Sigmoid colon (tissue), 7 donors: ENCODE measurements around the gene C3orf62. TPM values are rescaled to one million over a fixed set of nuclear protein-coding genes. Genes with fewer than 3 reads are reported as not detected.

Source experiments
- DNase-seq: peaks from one replicate; pipeline ENCODE4 v3.0.0-alpha.2; 2019
- H3K27ac ChIP-seq, 4 donors: fragments of 200-600 bp; sonication (generic); one replicate each; pipeline ENCODE4 v1.5.1; 2016 to 2019; ENCODE audit warnings: mild to moderate bottlenecking in 1 of 4
- H3K27me3 ChIP-seq, 3 donors: fragments of 200-600 bp; sonication (generic); one replicate each; pipeline ENCODE4 v1.5.1; 2019; ENCODE audit warnings: mild to moderate bottlenecking in 1 of 3
- H3K36me3 ChIP-seq, 4 donors: fragments of 200-600 bp; sonication (generic); one replicate each; pipeline ENCODE4 v1.5.1; 2016 to 2019
- H3K4me1 ChIP-seq, 4 donors: fragments of 200-600 bp; sonication (generic); one replicate each; pipeline ENCODE4 v1.5.1; 2017 to 2019
- H3K4me3 ChIP-seq, 4 donors: fragments of 200-600 bp; sonication (generic); one replicate each; pipeline ENCODE4 v1.5.1; 2017 to 2019; ENCODE audit warnings: mild to moderate bottlenecking in 2 of 4, moderate library complexity in 1 of 4
- H3K9me3 ChIP-seq, 4 donors: fragments of 200-600 bp in 3 of 4; sonication (generic) in 3 of 4; one replicate each; pipeline versions ENCODE4 v1.5.1 to v1.6.1; 2013 to 2019
- EP300 ChIP-seq, 4 donors: sonication (generic); formaldehyde crosslinking; IDR thresholded peaks; one replicate each; pipeline ENCODE4 v1.6.1; 2017; ENCODE audit warnings: antibody characterized with exemption in 4 of 4
- POLR2A ChIP-seq, 2 donors: fragments of 450-650 bp; IDR thresholded peaks; one replicate each; pipeline ENCODE4 v1.6.1; 2016; ENCODE audit warnings: antibody characterized with exemption in 2 of 2, mild to moderate bottlenecking in 2 of 2, moderate library complexity in 2 of 2
- POLR2AphosphoS5 ChIP-seq, 4 donors: sonication (generic); formaldehyde crosslinking; IDR thresholded peaks; one replicate each; pipeline ENCODE4 v1.6.1; 2017; ENCODE audit warnings: antibody characterized with exemption in 4 of 4
- WGBS, 2 donors: extraction: QIAGEN DNeasy Blood & Tissue Kit; methylation state at CpG; one replicate each; pipeline ENCODE4 v1.1.7; 2013; 5-methylcytosine and 5-hydroxymethylcytosine counted together
- intact Hi-C: fragments of 100-400 bp; cut with DNase I; formaldehyde crosslinking; loops from one replicate; pipeline ENCODE4 v1.15.1; 2023
- polyA plus RNA-seq, 3 donors: library from polyadenylated mRNA; stranded (reverse); fragments of 200-250 nt; gene quantifications; one replicate each; pipeline ENCODE4 v1.2.3, GENCODE V29; 2013
- total RNA-seq, 4 donors: library from RNA; depleted of rRNA; stranded (reverse); fragments of >200 nt; gene quantifications; one replicate each; pipeline ENCODE4 v1.1.0, GENCODE V29; 2016
- TF ChIP-seq, protein P1 (sequence below), 4 experiments: fragments of 450-650 bp in 3 of 4; fragments of 200-600 bp in 1 of 4; IDR thresholded peaks; one replicate each; pipeline ENCODE4 v1.5.1; 2016 to 2019; ENCODE audit warnings: antibody characterized with exemption in 4 of 4, mild to moderate bottlenecking in 3 of 4, moderate library complexity in 2 of 4
- donor health status: healthy with polysubstance abuse.
- donor health status: Bipolar disorder and iron deficiency.
- donor health status: healthy.

The C3orf62 gene
- total and polyA plus RNA-seq, 7 donors: 1.2 to 19.4 (median 3.1) TPM

- peaks cover 36 to 82% (median 50%) of the 10 kb centered on the region in 4 donors for H3K36me3 ChIP-seq
- no peak overlapping the region for H3K4me3 ChIP-seq
- intact Hi-C loops: loop anchor here (5.0 kb wide), 2 partner anchors 126 to 149 kb away; partner anchors contain the start of gene KLHDC8B
- peaks cover 0 to 22% (median 15%) of the 10 kb centered on the region in 4 donors for H3K4me1 ChIP-seq
- no peak for DNase-seq
- WGBS, 2 donors: 93 to 96% methylated on average over 7 of the region's 7 CpGs
- H3K9me3 ChIP-seq: no peaks in the 10 kb centered on the region
- TF ChIP-seq, protein P1, sequence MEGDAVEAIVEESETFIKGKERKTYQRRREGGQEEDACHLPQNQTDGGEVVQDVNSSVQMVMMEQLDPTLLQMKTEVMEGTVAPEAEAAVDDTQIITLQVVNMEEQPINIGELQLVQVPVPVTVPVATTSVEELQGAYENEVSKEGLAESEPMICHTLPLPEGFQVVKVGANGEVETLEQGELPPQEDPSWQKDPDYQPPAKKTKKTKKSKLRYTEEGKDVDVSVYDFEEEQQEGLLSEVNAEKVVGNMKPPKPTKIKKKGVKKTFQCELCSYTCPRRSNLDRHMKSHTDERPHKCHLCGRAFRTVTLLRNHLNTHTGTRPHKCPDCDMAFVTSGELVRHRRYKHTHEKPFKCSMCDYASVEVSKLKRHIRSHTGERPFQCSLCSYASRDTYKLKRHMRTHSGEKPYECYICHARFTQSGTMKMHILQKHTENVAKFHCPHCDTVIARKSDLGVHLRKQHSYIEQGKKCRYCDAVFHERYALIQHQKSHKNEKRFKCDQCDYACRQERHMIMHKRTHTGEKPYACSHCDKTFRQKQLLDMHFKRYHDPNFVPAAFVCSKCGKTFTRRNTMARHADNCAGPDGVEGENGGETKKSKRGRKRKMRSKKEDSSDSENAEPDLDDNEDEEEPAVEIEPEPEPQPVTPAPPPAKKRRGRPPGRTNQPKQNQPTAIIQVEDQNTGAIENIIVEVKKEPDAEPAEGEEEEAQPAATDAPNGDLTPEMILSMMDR (IDR thresholded peaks at IDR 0.05): no peak
- TF ChIP-seq POLR2A (IDR thresholded peaks at IDR 0.05) (no peak), POLR2AphosphoS5 (IDR thresholded peaks at IDR 0.05) (no peak), EP300 (IDR thresholded peaks at IDR 0.05) (no peak)
- H3K27ac ChIP-seq: no peak overlapping the region
- H3K27me3 ChIP-seq: no peaks in the 10 kb centered on the region
These were observed 21.5 kb upstream of the C3orf62 start for GRCh38 chr3:49298511-49298910.

DNA sequence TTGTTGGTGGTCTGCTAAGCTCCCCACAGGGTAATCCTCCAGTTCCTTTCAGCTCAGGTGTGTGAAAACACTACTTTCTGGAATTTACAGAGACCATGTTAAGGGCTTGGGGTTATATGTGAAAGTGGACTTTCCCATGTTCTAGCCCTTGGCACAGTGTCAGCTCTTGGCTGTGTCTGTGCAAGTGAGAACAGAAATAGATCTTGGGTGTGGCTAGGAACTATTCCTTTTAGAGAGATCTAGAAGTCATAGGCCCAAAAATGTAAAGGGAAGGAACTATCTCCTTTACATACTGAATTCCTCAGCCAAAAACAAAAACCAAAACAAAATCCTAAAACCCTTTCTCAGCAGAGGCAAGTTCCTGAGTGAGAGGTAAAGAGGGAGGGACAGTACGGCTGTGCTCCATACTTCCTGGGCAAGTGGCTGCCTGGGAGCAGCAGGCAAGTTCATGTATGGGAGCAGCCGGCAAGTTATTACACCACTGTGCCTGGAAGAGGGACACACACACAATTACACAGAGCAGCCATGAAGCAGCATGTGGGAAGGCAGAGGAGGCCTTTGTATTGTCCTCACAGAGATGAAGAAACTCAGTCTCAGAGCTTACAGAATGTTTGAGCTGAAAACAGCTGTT is 19.9 kb upstream of the C3orf62 start:
- H3K36me3 ChIP-seq: peaks cover 47 to 82% (median 59%) of the 10 kb centered on the region in 4 donors
- no peaks in the 10 kb centered on the region for H3K9me3 ChIP-seq
- no peaks in the 10 kb centered on the region for H3K27me3 ChIP-seq
- H3K27ac ChIP-seq: peak overlapping the region; percentile 64 to 80 (median 76)
- peaks cover 0 to 22% (median 15%) of the 10 kb centered on the region in 4 donors for H3K4me1 ChIP-seq
- peak; percentile 83 for DNase-seq
- intact Hi-C loops: loop anchor here (5.0 kb wide), 2 partner anchors 125 to 150 kb away; partner anchors contain the start of gene KLHDC8B
- TF ChIP-seq POLR2AphosphoS5 (IDR thresholded peaks at IDR 0.05) (no peak), POLR2A (IDR thresholded peaks at IDR 0.05) (no peak), EP300 (IDR thresholded peaks at IDR 0.05) (no peak)
- TF ChIP-seq, protein P1 (IDR thresholded peaks at IDR 0.05): no peak
- 68 to 88% methylated on average over 2 of the region's 2 CpGs for whole genome bisulfite sequencing, 2 donors
- H3K4me3 ChIP-seq: no peak overlapping the region

- DNase-seq: no peak
- TF ChIP-seq, protein P1 (IDR thresholded peaks at IDR 0.05): peak in 3 of 4 experiments; percentile 36 to 64 (median 55)
- TF ChIP-seq POLR2AphosphoS5 (IDR thresholded peaks at IDR 0.05) (peak in 1 of 4 donors; percentile 8), POLR2A (IDR thresholded peaks at IDR 0.05) (no peak)
- peaks cover 41 to 82% (median 60%) of the 10 kb centered on the region in 4 donors for H3K36me3 ChIP-seq
- H3K27me3 ChIP-seq: no peaks in the 10 kb centered on the region
- H3K4me1 ChIP-seq: peaks cover 0 to 22% (median 15%) of the 10 kb centered on the region in 4 donors
- peak overlapping the region in 2 of 4 donors; percentile 76 to 80 for H3K27ac ChIP-seq
- no peak overlapping the region for H3K4me3 ChIP-seq
- H3K9me3 ChIP-seq: no peaks in the 10 kb centered on the region
- WGBS, 2 donors: 87 to 88% methylated on average over 11 of the region's 11 CpGs
- intact Hi-C loops: loop anchor here (5.0 kb wide), 2 partner anchors 123 to 152 kb away; partner anchors contain the start of gene KLHDC8B
These were observed 18.5 kb upstream of the C3orf62 start for GRCh38 chr3:49295489-49296058.

- TF ChIP-seq POLR2AphosphoS5 (IDR thresholded peaks at IDR 0.05) (no peak), EP300 (IDR thresholded peaks at IDR 0.05) (no peak), POLR2A (IDR thresholded peaks at IDR 0.05) (no peak)
- TF ChIP-seq, protein P1 (IDR thresholded peaks at IDR 0.05): no peak
- peaks cover 0 to 22% (median 15%) of the 10 kb centered on the region in 4 donors for H3K4me1 ChIP-seq
- H3K27ac ChIP-seq: no peak overlapping the region
- H3K9me3 ChIP-seq: no peaks in the 10 kb centered on the region
- H3K4me3 ChIP-seq: no peak overlapping the region
- no peak for DNase-seq
- intact Hi-C loops: no loop called here
- peaks cover 39 to 82% (median 60%) of the 10 kb centered on the region in 4 donors for H3K36me3 ChIP-seq
- WGBS, 2 donors: 94 to 95% methylated on average over 8 of the region's 8 CpGs
- no peaks in the 10 kb centered on the region for H3K27me3 ChIP-seq
These were observed 17.3 kb upstream of the C3orf62 start for GRCh38 chr3:49294343-49294742.
